NOMO-1 (cell line): ENCODE results near the gene PDGFB.
"Not testable (repeated sequence)": the region's sequence is repeated elsewhere in the genome, so short reads cannot be mapped to it uniquely, and the experiment has no call there.

Source experiments
- DNase-seq, 2 experiments: peaks; one replicate each; lab custom pipeline; 2025; ENCODE audit not compliant: unreplicated experiment in 2 of 2; lab: John Stamatoyannopoulos, UW

Gene PDGFB

GRCh38 chr22:39230261-39231196 lies 14.3 kb downstream of the PDGFB start:
- peak in 1 of 2 experiments; percentile 18 for DNase-seq

GRCh38 chr22:39229688-39230260 lies 15.0 kb downstream of the PDGFB start:
- DNase-seq: no peak

- no peak for DNase-seq
Measured at GRCh38 chr22:39229075-39229474, 15.7 kb downstream of the PDGFB start.

- DNase-seq: no peak
Measured at GRCh38 chr22:39227542-39228272, 17.1 kb downstream of the PDGFB start.

GRCh38 chr22:39226353-39226752 lies 18.4 kb downstream of the PDGFB start:
- DNase-seq: no peak

GRCh38 chr22:39225591-39225990 lies 19.2 kb downstream of the PDGFB start:
- DNase-seq: no peak

GRCh38 chr22:39224550-39224949 lies 20.2 kb downstream of the PDGFB start:
- no peak for DNase-seq

- no peak for DNase-seq
Measured at GRCh38 chr22:39223091-39223710, 21.6 kb downstream of the PDGFB start.

- DNase-seq: no peak
Measured at GRCh38 chr22:39221999-39222686, 22.6 kb downstream of the PDGFB start.

GRCh38 chr22:39220890-39221850 lies 23.6 kb downstream of the PDGFB start:
- no peak for DNase-seq

- no peak for DNase-seq
Measured at GRCh38 chr22:39220450-39220849, 24.3 kb downstream of the PDGFB start.

GRCh38 chr22:39219071-39220039 lies 25.4 kb downstream of the PDGFB start:
- DNase-seq: no peak

GRCh38 chr22:39218432-39218831 lies 26.4 kb downstream of the PDGFB start:
- not testable (repeated sequence) for DNase-seq

- no peak for DNase-seq
Measured at GRCh38 chr22:39216143-39216490, 28.7 kb downstream of the PDGFB start.

GRCh38 chr22:39215426-39216142 lies 29.2 kb downstream of the PDGFB start:
- DNase-seq: peak in 1 of 2 experiments; percentile 24

GRCh38 chr22:39215070-39215396 lies 29.7 kb downstream of the PDGFB start:
- DNase-seq: no peak

GRCh38 chr22:39214383-39215069 lies 30.3 kb downstream of the PDGFB start:
- no peak for DNase-seq
